UCSD-AML1 (cell line): ENCODE results near the gene BTBD9.

Experiments
- DNase-seq: peaks from one replicate; lab custom pipeline; 2025; ENCODE audit not compliant: unreplicated experiment; lab: John Stamatoyannopoulos, UW

BTBD9 gene

DNA sequence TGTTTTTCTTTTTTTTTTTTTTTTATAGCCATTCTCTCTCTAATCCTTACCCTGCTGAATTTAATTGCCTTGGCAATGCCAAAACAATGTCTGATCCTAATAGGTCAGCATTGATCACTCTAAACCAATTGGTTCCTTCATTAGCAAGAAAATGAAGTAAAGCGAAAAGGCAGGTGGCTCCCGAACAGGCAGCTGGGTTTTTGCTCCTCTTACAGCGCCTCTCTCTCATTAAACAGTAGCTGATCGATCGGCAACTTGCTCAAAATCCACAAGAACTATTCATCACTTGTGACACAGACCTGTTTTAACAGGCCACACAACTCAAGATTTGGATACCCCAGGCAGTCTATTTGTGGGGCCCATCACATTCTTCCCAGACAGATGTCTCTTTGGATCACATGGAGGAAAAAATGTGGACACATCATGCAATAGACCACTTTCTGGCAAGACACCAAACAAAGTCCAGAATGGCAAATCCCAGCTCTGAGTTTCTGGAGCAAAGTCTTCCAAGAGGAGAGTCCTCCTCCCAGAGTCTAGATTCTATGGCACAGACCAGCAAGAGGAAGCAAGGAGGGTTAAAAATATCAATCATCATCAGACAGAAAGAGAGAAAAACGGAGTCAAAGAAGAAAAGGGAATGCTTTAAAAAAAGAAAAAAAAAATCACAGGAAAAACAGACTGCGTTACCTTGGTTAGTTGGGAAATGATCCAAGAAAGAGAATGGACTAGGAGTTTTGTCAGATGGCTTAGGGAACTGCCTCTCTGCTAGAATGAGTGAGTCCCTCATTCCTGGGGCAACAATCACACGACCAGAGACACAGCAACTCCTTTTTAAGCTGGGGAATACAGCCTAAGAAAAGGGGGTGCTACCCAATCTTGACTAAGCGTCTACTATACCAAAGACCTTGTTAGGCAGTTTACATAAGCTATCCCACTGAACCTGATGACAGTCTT lies 247.8 kb downstream of the BTBD9 start:
- DNase-seq, result no peak

DNA sequence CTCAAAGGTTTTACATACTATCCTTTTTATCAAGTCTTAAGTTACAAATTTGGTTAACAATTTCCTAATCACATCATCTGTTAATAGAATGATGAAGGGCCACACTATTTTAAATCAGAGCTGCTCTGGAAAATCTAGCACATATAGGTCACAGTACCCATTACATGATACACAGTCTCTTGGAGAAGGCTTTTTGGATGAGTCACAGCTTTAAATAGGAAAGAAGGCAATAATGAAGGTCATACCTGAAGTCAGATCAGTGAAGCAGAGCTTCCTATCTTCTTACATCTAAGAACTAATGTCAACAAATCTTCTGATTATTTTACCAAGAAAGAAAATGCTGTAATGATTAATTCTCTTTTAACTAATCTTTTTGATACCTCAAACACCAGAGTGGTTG lies 248.5 kb downstream of the BTBD9 start:
- no peak for DNase-seq

DNA sequence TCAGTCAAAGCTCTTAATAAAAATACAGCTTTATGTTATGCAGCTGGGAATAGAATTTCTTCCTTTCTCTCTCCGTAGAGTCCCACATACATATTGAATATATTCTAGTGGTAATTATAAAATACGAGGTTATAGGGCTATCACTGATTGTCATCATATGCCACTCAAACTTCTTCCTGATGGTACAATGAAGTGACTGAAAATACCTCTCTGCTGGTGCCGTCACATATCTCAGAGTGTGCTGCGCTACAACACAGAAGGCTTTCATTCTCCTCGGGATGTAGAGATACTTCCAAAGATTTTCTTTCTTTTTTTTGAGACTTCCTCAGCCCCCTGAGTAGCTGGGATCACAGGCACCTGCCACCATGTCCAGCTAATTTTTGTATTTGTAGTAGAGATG lies 249.9 kb downstream of the BTBD9 start:
- no peak for DNase-seq

DNA sequence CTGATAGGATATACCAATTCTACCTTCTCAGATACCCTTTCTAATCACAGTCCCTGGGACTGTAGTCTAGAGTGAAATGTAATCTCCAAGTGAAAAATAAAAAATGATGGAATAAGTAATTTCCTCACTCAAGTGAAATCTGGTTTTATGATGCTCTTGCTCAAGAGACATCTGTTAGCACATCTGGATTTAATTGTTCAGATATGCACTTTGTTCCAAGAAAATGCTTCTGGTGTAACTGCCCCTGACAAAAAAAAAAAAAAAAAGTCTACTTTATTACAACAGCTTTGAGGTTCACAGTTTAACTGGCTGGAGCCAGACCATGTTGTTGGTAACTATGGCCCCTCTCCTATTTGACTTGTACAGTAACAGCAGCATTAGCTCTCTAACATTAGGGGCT lies 251.8 kb downstream of the BTBD9 start:
- DNase-seq, result no peak

DNA sequence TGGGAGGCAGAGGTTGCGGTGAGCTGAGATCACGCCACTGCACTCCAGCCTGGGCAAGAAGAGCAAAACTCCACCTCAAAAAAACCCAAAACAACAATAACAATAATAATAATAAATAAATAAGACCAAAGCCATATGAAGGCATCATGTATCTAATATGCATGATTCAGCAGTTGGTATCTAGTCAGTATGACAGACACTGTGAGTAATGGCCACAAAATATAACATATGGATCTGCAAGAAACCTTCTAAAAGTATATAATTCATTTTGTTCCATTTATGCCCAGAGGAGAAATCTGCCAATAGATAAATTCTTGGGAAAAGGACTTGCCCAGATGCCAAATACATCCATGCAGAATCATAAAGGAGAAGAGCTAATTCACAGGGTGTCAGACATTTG lies 252.3 kb downstream of the BTBD9 start:
- no peak for DNase-seq

DNA sequence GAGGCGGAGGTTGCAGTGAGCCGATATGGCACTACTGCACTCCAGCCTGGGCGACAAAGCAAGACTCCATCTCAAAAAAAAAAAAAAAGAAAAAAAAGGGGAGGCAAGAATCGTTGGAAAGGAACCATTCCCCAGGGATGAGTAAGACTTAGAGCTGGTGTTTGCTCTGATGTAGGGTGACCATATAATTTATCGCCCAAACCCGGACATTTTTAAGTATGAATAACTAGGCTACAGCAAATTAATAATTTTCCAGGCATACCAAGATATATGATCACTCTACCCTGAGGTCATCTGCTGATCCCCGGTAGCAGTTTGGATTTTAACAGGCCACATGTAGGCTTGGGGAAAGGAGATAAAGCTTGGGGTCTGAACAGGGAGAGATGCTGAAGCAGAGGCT lies 260.9 kb downstream of the BTBD9 start:
- DNase-seq, result no peak

DNA sequence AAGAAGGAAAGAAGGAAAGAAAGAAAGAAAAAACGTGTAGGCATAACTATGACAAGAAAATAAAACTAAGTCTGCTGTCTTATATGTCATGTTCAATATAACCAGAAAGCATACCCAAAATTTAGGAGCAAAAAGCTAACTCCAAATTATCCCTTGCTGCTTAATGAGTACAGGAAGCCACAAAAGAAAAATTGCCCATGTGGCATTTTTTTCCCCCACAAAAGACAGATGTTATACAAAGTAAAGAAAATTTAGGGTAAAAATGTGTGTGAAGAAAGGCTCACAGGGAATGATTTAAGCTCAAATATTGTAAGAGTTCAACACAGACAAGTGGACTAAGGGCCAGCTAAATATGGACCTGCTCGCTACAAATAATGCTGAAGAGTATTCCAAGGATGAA lies 263.8 kb downstream of the BTBD9 start:
- no peak for DNase-seq

DNA sequence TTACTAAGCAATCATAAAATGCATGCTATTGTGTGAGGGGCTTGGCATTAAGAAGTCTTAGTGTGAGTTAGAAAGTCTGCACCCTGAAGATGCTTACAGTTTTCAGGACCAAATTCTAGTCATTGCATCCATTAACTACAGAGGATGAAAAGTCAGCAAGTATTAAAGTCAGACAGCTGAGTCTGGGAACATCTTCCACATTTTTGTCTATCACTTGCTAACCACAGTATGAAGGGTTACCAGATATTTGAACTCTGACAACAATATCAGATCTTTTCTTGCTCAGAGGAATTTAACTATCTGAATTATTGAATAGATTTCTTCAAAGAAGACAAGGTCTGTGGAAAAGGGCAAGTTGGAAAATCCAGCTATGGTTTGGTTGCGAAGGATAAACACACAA lies 264.4 kb downstream of the BTBD9 start:
- no peak for DNase-seq

DNA sequence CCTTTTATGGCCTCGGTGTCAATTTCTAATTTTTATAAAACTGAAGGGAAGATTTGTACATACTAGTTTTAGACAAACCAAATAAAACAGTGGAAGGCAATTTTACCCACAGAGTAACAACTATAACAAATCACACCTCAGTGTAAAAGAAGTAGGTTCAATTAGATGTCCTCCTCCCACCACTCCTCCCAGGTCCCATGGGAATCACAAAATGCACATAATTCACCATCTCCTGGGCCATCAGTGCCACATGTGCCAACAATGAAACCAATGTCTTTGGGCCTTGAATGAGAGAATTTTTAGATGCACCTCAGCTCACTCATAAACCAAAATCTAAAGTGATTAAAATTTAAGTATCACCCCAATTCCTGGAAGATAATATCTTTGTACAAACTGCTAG lies 267.8 kb downstream of the BTBD9 start:
- no peak for DNase-seq

DNA sequence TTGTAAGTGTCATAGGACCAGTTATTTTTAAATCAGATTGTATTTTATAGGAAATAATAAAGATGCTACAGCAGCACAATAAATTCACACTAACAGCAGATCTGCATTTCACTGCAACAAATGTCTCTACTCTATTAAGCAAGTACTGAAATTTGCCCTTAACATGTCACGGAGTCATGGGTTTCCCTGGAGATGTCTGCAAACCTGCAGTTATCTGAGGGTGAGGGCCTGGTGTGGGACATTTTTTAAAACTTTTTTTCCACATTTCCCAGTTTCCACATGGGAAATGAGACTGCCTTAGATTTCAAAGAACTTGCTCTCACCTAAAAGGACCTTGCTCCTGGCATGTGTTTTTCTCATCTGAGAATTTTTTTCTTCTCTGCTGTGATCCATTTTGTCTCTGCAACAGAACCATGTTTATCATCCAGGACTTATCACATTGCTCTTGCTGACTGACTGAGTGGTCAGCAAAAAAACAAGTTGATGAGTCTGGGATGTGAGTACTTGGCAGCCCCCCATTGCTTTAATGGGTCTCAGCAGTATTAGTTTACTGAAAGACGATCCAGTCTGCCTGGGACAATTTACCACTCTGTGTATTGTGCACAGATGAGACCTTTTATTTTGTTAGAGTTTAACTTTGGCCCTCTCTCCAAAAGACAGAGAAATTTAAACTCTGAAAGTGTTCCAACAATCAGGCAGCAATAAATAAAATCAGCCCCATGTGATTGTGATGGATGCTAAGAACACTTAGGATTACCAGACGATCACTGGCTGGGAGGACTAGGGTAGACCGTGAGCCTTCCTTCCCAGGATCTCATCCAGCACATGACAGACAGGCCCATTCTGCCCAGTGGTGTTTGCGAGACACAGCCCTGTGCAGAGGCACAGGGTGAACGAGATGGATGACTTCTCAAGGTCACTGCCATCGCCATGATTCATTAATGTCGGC lies 268.8 kb downstream of the BTBD9 start:
- DNase-seq, result no peak

DNA sequence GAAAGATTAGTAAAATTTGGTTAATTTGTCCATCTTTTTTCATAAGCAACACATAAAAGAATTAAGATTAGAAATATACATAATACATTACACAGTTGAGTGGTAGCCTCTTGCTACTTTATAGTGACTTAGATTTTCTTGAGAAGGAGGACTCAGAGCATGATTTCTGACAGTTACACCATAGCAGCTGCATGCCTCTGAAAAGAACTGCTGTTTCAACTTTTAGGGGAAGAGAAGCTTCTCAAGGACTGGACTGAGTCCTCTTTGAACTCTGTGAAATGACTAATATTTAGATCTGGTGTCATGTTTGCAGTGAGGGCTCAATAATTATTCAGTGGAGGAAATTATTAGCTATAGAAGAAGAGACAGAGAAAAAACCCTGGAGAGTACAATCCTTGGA lies 272.5 kb downstream of the BTBD9 start:
- no peak for DNase-seq

DNA sequence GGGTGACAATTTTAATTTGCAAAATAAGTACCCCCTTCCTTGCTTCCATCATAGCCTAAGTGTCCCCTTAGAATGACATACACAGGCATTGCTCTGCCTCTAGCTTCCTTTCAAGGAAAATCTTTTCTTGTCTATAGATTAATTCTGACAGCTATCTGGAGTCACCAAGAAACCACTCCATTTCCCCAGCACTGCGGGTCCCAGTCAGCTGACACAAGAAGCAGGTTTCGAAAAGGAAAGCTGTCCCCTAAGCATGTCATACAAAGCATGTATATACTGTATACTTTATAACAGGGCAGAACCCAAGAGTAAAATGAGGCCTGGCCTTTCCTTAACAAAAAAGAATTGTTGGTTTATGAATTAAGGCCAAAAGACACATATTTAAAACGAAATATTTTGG lies 273.5 kb downstream of the BTBD9 start:
- DNase-seq, result no peak

DNA sequence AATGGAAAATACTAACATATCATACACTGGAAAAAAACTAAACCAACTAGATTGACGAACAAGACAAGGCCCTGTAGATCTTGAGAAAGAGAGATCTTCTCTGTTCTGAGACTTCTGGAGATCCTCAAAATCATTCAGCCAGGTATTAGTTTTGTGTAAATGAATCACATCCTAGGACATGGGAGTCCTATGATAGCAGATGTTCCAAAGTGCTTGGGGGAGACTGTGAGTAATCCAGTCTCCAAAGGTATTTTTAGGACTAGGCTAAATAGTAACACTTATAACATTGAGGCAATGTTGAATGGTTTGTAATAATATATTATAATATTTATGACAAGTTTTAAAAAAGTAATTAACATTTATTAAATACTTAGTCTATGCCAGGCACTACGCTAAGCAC lies 275.0 kb downstream of the BTBD9 start:
- no peak for DNase-seq

DNA sequence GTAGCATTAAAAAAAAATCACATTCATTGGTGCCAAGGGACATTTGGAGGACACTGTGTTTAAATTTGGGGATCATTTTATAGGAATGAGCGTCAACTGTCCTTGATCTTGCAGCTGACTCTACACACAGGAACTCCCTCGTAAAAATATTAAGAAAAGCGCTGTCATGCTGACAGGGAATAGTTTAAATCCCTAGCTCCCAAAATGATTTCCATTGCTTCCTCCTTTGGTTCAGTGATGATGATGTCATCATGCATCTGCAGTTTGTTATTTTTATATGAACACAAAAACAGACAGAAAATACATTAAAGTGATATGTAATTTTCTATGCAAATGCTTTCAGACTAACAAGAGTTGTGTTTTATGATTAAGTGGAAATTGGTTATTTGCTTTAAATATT lies 275.6 kb downstream of the BTBD9 start:
- DNase-seq, result no peak

DNA sequence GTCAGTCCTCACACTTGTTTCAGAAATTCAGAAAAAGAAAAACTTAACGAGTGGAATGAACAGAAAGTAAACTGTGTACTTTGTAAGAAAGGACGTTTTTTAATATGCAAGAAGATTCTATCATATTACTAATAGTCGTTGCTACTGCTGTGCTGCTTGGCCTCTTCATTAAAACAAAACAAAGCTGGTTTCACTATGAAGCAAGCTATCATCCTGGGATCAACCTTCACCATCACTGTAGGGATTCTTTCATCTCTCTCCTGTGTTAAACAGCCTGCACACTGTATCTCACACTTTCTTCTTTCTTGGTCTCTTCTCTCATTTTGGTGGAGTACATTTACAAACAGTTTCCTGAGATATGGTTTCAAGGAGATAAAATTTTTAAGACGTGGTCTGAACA lies 284.2 kb downstream of the BTBD9 start:
- no peak for DNase-seq

DNA sequence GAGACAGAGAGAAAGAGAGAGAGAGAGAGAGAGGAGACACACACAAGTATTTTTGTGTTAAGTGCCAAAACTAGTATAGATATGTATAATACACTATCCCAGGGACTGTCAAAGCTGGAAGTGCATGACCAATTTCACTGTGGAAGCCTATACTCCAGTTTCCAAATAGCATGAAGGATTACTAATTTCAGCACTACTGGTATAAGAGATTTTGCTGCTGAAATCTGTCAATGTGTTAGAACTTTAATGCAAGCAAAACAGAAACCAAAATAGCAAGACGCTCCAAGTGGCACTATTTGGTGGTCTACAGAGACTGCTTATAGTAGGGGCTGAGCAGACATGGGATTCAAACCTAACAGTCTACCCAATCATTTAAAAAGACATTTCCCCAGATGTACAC lies 284.8 kb downstream of the BTBD9 start:
- DNase-seq, result no peak

DNA sequence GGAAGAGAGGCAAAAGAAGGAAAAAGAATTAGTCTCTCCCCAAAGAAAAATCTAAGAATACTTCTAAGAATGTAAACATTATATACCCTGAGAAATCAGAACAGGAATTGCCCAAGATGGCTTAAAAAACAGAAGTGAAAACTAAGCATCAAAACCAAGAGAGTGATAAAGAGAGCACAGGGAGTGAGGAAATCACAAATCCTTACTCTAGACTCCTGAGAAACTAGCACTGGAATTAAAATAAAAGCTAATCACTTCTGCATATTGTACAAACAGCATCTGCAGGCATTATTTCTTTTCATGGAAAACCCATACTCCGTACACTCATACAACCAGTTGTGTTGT lies 285.7 kb downstream of the BTBD9 start:
- no peak for DNase-seq

DNA sequence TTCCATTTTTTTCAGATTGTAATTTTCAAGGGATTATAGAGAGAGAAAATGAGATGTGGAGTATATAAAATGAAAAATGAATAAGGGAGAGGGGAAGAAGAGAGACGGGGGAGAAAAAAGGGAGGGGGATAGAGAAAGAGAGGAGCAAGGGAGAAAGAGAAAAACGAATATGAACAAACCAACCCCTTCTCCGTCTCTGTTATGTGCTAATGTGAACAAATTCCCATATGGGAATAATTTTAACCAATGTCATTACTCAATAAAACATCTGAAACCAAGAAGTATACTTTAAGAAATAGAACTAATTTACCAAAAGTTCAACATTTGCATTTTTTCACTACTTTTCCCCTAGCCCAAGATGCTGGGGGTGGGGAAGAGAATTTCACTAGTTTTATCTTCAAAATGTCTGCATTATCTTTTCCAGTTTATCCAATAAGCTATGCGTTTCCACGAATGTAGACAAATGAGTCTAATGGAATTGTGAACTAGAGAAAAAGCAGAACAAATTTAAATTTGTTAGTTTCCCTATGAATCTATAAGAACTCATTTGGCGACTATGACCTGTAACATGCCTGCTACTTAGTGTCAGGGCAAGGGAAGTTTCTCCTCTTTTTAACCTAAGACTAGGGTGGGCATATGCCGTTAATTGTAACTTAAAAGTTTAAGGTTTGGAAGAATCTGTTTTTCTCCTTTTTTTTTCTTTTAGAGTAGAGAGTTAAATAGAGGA lies 286.3 kb downstream of the BTBD9 start:
- no peak for DNase-seq

DNA sequence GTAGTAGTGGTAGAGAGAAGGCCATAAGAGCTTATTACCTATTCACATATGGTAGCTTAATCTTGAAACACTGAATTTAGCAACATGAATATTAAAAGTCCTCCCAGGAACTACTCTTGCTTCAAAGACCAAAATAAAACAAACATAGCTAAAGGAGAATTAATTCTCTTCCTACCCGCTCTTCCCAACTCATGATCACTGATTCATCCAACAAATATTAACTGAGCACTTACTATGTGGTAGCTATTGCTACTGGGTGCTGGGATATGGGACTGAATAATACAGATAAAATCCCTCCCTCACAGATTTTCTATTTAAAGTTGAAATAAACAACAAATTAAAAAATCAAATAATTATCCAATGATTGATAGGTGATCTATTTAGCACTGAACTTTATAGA lies 287.1 kb downstream of the BTBD9 start:
- no peak for DNase-seq

DNA sequence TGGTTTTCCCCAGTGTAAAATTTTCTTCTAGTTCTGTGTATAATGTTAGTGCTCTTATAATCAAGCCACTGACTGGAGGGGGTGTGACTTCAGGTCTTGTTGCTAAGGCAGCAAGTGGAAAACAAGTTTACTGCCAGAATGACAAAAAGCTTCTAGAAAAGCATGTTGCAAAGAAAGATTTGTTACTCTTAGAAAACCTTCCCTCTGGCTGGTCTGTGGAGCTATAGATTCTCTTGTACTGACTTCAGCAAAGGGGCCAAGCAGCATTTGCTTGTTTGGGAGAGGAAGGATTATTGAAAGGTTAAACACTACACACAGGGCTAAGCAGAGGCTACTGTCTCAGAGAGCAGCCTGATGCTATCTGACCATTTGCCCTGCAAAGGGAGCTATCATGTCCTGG lies 288.8 kb downstream of the BTBD9 start:
- DNase-seq, result no peak

DNA sequence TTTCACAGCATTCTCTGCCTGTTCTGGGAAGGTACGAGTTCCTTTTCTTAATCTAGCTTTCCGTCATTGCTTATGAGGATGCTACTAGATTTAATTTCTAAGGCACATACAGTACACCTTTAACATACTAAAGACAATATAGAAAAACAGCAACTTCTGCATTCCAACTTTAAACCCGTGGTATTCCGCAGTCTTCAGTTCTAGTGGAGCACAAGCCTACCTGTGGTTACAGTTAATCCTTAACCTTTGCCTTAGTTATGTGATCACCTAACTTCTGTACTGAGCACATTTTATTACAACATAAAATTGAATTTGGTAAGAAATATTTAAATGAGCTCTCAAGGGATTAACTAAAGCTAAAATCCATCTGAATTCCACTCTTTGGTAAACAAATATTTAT lies 289.5 kb downstream of the BTBD9 start:
- DNase-seq, result no peak
